ENCODE data around the gene ASB4.

- TF ChIP-seq SP1 (IDR thresholded peaks at IDR 0.05) (no peak), HDGF (IDR thresholded peaks at IDR 0.05; ENCODE audit: borderline replicate concordance) (no peak), FOXK2 (IDR thresholded peaks at IDR 0.05) (no peak), ARNT (IDR thresholded peaks at IDR 0.05) (no peak), BHLHE40 (IDR thresholded peaks at IDR 0.05; ENCODE audit: borderline replicate concordance) (no peak)
These were observed 15.3 kb upstream of the ASB4 start for GRCh38 chr7:95470452-95470851.

Measured in HEK293T (cell line).